Embryonic facial prominence (tissue), 1 donor: ENCODE results near the gene TLE2.
"Not testable (repeated sequence)": the region's sequence is repeated elsewhere in the genome, so short reads cannot be mapped to it uniquely, and the experiment has no call there.

ENCODE experiments used
- DNase-seq: peaks from one replicate; pipeline ENCODE4 v3.0.0-alpha.2; 2016; ENCODE audit errors: extremely low spot score

TLE2 gene

GRCh38 chr19:3012621-3013262, 16.3 kb downstream of the TLE2 start:
- no peak for DNase-seq

DNA sequence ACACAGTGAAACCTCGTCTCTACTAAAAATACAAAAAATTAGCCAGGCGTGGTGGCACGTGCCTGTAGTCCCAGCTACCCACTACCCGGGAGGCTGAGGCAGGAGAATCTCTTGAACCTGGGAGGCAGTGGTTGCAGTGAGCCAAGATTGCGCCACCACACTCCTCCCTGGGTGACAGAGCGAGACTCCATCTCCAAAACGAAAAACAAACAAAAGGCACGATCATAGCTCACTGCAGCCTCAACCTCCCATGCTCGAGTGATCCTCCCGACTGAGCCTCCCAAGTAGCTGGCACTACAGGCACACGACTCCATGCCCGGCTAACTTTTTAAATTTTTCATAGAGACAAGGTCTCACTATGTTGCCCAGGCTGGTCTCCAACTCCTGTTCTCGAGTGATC, 17.0 kb downstream of the TLE2 start:
- DNase-seq, result not testable (repeated sequence)

GRCh38 chr19:3010871-3011270, 18.2 kb downstream of the TLE2 start:
- no peak for DNase-seq

GRCh38 chr19:3008994-3009393, 20.1 kb downstream of the TLE2 start:
- DNase-seq, result no peak

GRCh38 chr19:3007975-3008374, 21.1 kb downstream of the TLE2 start:
- DNase-seq, result no peak

DNA sequence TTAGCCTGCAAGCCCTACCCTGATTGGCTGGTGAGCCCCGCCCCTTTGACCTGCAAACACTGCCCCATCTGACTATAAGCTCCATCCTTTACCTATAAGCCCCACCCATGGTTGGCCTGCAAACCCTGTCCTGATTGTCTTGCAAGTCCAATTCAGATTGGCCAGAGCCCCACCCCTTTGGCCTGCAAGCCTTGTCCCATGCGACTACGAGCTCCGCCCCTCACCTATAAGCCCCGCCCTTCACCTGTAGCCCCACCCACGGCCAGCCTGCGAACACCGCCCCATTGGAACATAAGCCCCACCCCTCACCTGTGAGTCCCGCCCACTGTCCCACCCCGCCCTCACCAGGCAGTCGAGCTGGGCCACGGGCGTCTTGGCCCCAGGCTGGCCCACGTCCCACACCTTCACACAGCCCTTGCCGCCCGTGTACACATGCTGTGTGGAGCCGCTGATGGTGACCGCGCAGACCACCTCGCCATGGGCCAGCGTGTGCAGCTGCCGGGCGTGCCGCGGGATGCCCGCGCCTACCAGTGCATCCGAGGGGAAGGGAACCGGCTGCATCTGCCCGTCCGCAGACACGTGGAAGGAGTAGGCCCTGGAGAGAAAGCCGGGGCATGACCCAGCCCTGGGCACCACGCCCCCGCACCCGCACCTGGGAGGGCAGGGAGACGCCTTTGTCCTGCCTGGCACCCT, 22.9 kb downstream of the TLE2 start:
- no peak for DNase-seq

DNA sequence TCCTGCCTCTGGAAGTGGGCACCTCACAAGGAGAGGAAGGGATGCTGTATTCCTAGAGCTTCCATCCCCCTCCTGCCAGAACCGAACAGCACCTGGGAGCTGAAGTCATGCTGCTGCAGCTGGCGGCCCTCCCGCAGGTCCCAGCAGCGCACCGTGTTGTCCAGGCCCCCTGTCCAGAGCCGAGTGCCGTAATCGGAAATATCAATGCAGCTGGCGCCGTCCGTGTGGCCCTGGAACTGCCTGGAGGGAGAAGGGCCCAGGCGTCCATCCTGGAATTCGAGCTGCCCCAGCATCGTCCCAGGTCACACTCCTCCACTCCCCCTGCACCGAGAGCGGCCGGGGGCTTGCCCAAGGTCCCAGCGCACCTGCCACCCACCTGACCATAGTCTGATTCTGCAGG, 23.7 kb downstream of the TLE2 start:
- no peak for DNase-seq

DNA sequence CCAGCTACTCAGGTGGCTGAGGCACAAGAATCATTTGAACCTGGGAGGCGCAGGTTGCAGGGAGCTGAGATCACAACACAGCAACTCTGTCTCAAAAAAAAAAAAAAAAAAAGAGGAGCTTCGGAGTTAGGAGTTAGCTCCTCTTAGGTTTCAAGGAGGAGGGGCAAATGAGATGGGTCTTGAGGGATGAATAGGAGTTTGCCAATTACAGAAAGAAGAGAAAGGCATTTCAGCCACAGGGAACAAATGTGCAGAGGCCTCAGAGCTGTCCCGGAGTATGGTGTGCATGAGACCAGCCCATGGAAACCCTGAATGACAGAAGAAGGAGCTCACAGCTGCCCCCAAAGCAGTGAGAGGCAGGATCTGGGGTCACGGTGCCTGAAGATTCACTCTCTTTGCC, 24.6 kb downstream of the TLE2 start:
- no peak for DNase-seq

- DNase-seq, result no peak
Observed at GRCh38 chr19:3003046-3003445, 26.0 kb downstream of the TLE2 start.

DNA sequence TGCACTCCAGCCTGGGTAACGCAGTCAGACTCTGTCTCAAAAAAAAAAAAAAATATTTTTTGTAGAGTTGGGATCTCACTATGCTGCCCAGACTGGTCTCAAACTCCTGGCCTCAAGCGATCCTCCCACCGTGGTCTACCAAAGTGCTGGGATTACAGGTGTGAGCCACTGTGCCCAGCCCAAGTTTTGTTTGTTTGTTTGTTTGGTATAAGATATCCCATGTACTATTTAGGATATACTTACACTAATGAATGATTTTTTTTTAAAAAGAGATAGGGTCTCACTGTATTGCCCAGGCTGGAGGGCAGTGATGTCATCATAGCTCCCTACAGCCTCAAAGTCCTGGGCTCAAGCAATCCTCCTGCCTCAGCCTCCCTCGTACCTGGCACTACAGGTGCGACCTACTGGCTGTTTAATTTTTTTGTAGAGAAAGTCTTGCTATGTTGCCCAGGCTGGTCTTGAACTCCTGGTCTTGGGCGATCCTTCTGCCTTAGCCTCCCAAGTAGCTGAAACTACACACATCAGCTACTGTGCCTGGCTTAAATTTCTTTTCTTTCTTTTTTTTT, 27.8 kb downstream of the TLE2 start:
- DNase-seq, result no peak

DNA sequence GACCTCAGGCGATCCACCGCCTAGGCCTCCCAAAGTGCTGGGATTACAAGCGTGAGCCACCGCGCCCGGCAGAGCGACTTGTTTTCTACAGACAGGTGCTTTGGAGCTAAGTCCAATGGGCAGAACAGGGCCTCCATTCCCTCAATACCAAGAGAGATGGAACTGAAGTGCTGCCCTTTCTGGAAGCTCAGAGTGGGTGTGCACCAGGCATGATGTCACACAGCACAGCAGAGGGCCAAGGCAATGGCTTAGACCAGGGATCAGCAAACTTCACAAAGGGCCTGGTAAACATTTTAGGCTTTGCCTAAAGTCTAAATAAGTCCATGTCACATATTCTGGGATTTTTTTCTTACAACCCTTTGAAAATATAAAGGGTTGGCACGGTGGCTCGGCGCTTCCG, 30.4 kb downstream of the TLE2 start:
- no peak for DNase-seq

DNA sequence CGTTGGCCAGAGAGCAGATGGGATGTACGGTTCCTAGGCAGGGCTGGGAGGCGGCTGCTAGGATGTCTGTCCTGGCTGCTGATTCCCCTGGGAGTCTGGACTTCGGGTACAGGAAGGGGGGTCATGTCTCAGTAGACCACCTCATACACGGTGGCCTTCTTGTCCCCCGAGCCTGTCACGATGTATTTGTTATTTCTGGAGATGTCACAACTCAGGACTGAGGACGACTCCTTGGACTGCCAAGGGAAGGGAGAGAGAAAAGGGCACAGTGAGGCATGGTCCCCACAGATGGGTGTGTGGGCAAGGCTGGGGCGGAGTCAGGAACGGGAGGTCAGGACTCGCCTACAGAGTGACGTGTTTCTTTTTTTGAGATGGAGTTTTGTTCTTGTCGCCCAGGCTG, 31.4 kb downstream of the TLE2 start:
- DNase-seq, result no peak

- DNase-seq, result no peak
Observed at GRCh38 chr19:2994588-2995131, 34.4 kb downstream of the TLE2 start.

DNA sequence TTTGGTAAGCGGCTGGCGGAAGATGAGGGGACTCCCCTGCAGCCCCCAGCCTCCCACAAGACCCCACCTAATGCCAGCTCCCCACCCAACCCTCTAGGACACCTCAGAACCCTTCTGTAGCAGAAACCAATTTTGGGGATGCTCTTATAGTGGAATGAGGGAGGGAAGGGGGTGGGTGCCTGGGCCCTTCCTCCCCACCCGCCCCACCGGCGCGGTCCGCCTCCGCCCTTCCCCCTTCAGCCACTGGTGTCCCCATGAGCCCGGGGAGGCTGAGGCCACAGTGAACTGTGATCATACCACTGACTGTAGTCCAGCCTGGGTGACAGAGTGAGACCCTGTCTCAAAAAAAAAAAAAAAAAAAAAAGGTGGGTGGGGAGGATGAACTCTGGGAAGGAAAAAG, 35.5 kb downstream of the TLE2 start:
- no peak for DNase-seq

- DNase-seq, result no peak
Observed at GRCh38 chr19:2992958-2993357, 36.1 kb downstream of the TLE2 start.

GRCh38 chr19:2992333-2992732, 36.7 kb downstream of the TLE2 start:
- not testable (repeated sequence) for DNase-seq

DNA sequence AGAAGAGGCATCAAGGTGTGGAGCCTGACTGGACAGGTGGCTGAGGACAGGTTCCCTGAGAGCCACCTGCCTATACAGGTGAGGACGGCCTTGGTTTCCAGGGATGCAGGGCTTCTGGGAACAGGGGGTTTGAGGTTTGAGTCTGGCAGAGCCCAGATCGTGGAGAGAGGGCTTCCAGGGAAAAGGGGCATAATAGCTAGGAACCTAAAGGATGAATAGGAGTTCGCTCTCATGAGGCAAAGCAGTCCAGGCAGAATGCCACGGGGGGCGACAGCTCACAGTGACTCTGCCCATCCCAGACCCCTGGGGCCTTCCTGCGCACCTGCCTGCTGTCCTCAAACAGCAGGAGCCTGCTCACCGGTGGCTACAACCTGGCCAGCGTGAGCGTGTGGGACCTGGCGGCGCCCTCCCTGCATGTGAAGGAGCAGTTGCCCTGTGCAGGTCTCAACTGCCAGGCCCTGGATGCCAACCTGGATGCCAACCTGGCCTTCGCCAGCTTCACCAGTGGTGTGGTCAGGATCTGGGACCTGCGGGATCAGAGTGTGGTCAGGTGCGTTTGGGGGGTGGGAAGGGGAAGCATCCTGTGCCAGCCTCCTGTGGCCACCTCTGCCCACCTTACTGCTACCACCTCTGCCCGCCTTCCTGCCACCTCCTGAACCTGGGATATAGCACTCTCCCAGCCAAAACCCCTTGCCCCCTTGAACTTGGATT, 39.7 kb downstream of the TLE2 start:
- DNase-seq, result no peak

GRCh38 chr19:2988568-2988967, 40.5 kb downstream of the TLE2 start:
- no peak for DNase-seq

DNA sequence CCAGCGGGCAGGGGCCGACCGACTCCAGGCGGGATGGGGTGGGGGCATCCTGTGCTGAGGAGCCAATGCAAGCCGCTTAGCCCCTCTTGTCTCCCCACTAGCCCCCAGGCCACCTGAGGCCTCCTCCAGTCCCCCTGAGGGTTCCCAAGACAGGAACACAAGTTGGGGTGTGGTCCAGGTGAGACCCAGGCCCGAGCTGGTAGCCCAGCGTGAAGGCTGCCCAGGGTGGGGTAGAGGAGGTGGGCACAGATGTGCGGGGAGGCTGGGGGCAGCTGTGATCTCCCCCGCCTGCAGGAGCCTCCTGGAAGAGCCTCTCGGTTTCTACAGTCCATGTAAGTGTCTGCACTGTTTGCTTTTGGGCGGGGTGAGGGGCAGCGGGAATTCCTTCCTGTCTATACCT, 41.3 kb downstream of the TLE2 start:
- DNase-seq, result no peak

- DNase-seq, result no peak
Observed at GRCh38 chr19:2986951-2987524, 42.0 kb downstream of the TLE2 start.

DNA sequence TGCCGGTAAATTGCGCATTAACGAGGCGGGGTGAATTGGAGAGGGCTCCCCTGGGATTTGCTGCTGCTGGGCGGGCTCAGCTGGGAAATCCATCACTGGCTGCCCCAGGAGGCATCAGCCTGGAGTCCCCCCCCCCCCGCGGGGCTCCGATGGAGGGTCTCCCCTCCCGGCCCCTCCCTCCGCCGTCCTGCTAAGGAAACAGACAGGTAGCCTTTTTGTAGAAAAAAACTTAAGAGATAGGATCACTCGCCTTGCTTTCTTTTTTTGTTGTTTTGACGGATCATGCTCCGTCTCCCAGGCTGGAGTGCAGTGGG, 44.9 kb downstream of the TLE2 start:
- DNase-seq, result no peak
